HEK293T (cell line): ENCODE measurements around the gene MKRN2OS.

Experiments
- CTCF ChIA-PET: fragments of 350-600 bp; formaldehyde crosslinking; extraction: SDS; loops from one replicate; lab custom pipeline; 2021; ENCODE audit warnings: antibody characterized with exemption, inconsistent platforms; lab: Yijun Ruan, JAX
- POLR2A ChIA-PET: fragments of 350-600 bp; formaldehyde crosslinking; extraction: SDS; loops from one replicate; lab custom pipeline; 2020; ENCODE audit warnings: antibody characterized with exemption, inconsistent platforms; lab: Yijun Ruan, JAX
- DNase-seq: peaks from one replicate; pipeline ENCODE4 v3.0.0; 2012; ENCODE audit warnings: mixed read lengths; ENCODE audit errors: extremely low spot score
- ARNT ChIP-seq: fragments of 450-650 bp; IDR thresholded peaks from 2 replicates; pipeline ENCODE4 v1.6.1; 2017; ENCODE audit warnings: mild to moderate bottlenecking
- BHLHE40 ChIP-seq: fragments of 450-650 bp; IDR thresholded peaks from 2 replicates; pipeline ENCODE4 v1.6.1; 2016; ENCODE audit warnings: mild to moderate bottlenecking, moderate library complexity, borderline replicate concordance
- CTBP1 ChIP-seq: fragments of 450-650 bp; IDR thresholded peaks from 2 replicates; pipeline ENCODE4 v1.6.1; 2016; ENCODE audit warnings: borderline replicate concordance
- ELF4 ChIP-seq: fragments of 450-650 bp; IDR thresholded peaks from 2 replicates; pipeline ENCODE4 v1.6.1; 2017; ENCODE audit warnings: antibody characterized with exemption
- FOXA1 ChIP-seq: fragments of 450-650 bp; IDR thresholded peaks from 2 replicates; pipeline ENCODE4 v1.6.1; 2016; ENCODE audit warnings: mild to moderate bottlenecking
- FOXK2 ChIP-seq: fragments of 450-650 bp; IDR thresholded peaks from 2 replicates; pipeline ENCODE4 v1.6.1; 2016; ENCODE audit warnings: mild to moderate bottlenecking
- FOXM1 ChIP-seq: fragments of 450-650 bp; IDR thresholded peaks from 2 replicates; pipeline ENCODE4 v1.6.1; 2017; ENCODE audit warnings: mild to moderate bottlenecking, borderline replicate concordance
- HDGF ChIP-seq: fragments of 450-650 bp; IDR thresholded peaks from 2 replicates; pipeline ENCODE4 v1.6.1; 2017; ENCODE audit warnings: antibody characterized with exemption, borderline replicate concordance
- L3MBTL2 ChIP-seq: fragments of 450-650 bp; conservative IDR thresholded peaks from 2 replicates; pipeline ENCODE4 v1.6.1; 2016; ENCODE audit warnings: mild to moderate bottlenecking
- LEF1 ChIP-seq: fragments of 450-650 bp; IDR thresholded peaks from 2 replicates; pipeline ENCODE4 v1.6.1; 2017; ENCODE audit warnings: mild to moderate bottlenecking, borderline replicate concordance
- NFRKB ChIP-seq: fragments of 450-650 bp; IDR thresholded peaks from 2 replicates; pipeline ENCODE4 v1.6.1; 2016; ENCODE audit warnings: mild to moderate bottlenecking, moderate library complexity
- SP1 ChIP-seq: fragments of 450-650 bp; IDR thresholded peaks from 2 replicates; pipeline ENCODE4 v1.6.1; 2017
- SUZ12 ChIP-seq: fragments of 450-650 bp; IDR thresholded peaks from 2 replicates; pipeline ENCODE4 v1.6.1; 2016; ENCODE audit warnings: mild to moderate bottlenecking
- TARDBP ChIP-seq: fragments of 450-650 bp; IDR thresholded peaks from 2 replicates; pipeline ENCODE4 v1.6.1; 2016
- ZNF384 ChIP-seq: fragments of 450-650 bp; IDR thresholded peaks from 2 replicates; pipeline ENCODE4 v1.6.1; 2016
- TF ChIP-seq, protein P1 (sequence below): fragments of 450-650 bp; IDR thresholded peaks from 2 replicates; pipeline ENCODE4 v1.6.1; 2016

MKRN2OS gene, protein sequence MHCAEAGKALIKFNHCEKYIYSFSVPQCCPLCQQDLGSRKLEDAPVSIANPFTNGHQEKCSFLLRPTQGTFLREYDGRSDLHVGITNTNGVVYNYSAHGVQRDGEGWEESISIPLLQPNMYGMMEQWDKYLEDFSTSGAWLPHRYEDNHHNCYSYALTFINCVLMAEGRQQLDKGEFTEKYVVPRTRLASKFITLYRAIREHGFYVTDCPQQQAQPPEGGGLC

DNA sequence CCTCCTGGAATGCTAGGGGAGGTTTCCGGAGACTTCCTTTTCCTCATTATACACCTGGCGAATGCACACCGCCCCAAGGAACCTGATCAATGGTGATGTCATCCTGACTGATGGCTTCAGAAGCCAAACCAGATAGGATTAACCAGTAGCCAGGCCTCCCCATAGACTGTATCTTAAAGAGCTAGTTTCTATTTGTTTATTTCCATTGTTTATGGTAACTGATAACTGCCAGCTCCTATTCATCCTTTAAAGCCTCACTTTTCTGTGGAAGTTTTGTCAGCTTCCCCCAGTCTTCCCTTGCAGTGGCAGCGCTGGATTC, at the start of gene MKRN2OS:
TSS of gene MKRN2OS (minus strand) at position 27 of the 319 bp plus-strand sequence. CDS start 35 bp downstream, outside the sequence.
- TF ChIP-seq FOXA1 = no peak
- no peak for TF ChIP-seq FOXK2
- TF ChIP-seq HDGF = no peak
- TF ChIP-seq, protein P1, sequence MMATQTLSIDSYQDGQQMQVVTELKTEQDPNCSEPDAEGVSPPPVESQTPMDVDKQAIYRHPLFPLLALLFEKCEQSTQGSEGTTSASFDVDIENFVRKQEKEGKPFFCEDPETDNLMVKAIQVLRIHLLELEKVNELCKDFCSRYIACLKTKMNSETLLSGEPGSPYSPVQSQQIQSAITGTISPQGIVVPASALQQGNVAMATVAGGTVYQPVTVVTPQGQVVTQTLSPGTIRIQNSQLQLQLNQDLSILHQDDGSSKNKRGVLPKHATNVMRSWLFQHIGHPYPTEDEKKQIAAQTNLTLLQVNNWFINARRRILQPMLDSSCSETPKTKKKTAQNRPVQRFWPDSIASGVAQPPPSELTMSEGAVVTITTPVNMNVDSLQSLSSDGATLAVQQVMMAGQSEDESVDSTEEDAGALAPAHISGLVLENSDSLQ = peak; percentile 56
- no peak for TF ChIP-seq SUZ12
- TF ChIP-seq CTBP1 = no peak
- TF ChIP-seq ELF4 = no peak
- no peak for TF ChIP-seq FOXM1
- no peak for TF ChIP-seq TARDBP
- ChIA-PET POLR2A (interaction anchor here (2.0 kb wide), 1 partner anchor 8 kb away, joined by 8 read pairs; no protein-coding TSS in a partner anchor), CTCF (interaction anchor here (1.1 kb wide), 2 partner anchors 9 to 13 kb away, joined by 4 to 6 read pairs; no protein-coding TSS in a partner anchor)
- DNase-seq = no peak

DNA sequence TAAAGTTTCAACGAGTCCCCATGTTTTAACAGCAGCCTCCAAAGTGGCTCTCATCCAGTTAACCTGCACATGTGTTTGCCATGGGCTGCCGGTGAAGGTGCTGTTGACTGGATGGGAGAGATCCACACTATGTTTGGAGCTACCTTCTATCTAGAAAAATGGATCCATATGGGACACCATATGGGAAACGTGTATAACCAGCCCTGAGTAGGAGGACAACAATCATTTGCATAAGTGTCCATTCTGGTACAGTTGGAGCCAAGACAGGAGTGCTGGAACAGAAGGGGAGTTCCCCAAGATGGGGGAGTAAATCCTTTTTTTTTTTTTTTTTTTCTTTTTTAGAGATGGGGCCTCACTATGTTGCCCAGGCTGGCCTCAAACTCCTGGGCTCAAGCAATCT, 48.2 kb upstream of the MKRN2OS start:
- DNase-seq = no peak
- CTCF ChIA-PET = no interaction called here

DNA sequence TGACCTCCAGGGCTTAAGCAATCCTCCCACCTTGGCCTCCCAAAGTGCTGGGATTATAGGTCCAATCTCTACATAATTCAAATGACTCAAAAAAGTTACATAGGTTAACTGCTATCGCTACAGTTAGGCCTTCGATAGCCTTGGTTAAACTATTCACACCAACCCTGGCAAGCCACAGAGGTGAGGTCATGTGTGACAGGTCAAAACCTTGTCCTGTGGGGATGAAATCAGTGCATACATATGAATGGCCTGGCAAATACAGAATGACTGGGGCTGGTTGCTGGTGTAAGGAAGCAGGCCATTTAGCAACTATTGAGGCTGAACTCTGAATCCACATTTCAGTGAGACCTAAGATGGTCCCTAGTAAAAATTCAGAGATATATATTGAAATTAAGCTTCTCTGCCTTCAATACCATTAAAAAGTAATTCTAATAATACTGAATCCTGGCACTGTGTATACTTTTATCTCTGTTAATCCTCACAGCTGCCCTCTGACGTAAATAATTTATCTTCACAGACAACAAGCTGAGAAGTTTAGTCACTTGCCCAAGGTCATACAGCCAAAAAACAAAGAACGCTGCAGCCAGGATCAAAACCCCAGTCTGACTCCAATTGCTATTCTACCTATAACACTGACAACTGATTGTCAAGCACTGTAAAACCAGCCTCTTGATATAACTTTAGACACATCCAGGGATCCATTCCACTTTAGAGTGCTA, 46.9 kb upstream of the MKRN2OS start:
- POLR2A ChIA-PET = no interaction called here
- CTCF ChIA-PET = no interaction called here
- TF ChIP-seq, protein P1 = no peak
- TF ChIP-seq FOXM1 = no peak
- TF ChIP-seq L3MBTL2 = no peak
- TF ChIP-seq ELF4 = no peak
- TF ChIP-seq HDGF = no peak
- TF ChIP-seq TARDBP = no peak
- TF ChIP-seq NFRKB = no peak
- no peak for TF ChIP-seq ARNT
- no peak for TF ChIP-seq FOXA1
- TF ChIP-seq SUZ12 = no peak
- no peak for DNase-seq

More for the DNA sequence above, 48.2 kb upstream of the MKRN2OS start:
- POLR2A ChIA-PET = no interaction called here
- TF ChIP-seq NFRKB (no peak), SP1 (no peak), L3MBTL2 (no peak), FOXM1 (no peak), BHLHE40 (no peak), ELF4 (no peak), FOXA1 (no peak)

DNA sequence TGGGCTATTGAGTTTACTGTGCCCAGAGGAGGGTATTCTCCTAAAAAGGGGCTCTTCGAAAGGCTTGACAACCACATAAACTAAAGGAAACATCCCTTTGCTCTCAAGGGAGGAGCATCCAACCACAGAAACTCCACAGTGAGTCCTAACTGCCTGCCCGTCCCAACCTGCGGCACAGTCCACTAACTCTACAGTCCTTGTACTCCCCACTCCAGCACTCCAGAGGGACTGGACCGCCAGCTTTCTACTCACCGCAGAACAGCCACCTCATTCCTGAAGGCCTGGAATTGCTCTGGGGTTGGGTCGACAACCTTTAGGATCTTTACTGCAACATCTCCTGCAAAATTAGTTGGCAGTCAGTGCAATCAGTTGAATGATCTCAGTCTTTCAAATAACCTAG, 46.2 kb upstream of the MKRN2OS start:
- DNase-seq = no peak
- TF ChIP-seq ZNF384 (no peak), FOXM1 (no peak), FOXK2 (no peak), SP1 (no peak)
- CTCF ChIA-PET = no interaction called here
- POLR2A ChIA-PET = no interaction called here

DNA sequence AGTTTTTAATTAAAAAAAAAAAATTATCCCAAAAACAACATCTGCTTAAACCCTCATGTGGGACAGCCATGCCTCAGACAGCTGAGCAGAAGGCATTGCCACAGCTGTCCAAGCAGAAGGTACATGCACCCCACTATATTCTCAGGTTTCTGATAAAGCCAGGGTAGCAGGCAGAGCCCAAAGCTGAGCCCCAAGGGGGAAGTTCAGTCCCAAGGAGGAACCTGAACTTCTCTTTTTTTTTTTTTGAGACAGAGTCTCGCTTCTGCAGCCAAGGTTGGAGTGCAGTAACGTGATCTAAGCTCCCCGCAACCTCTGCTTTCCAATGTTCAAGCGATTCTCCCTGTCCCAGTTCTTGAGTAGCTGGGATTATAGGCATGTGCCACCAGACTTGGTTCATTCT, 44.8 kb upstream of the MKRN2OS start:
- ChIA-PET CTCF (no interaction called here), POLR2A (no interaction called here)
- no peak for DNase-seq
- TF ChIP-seq ZNF384 (no peak), CTBP1 (no peak), ARNT (no peak)
- TF ChIP-seq, protein P1 = no peak

DNA sequence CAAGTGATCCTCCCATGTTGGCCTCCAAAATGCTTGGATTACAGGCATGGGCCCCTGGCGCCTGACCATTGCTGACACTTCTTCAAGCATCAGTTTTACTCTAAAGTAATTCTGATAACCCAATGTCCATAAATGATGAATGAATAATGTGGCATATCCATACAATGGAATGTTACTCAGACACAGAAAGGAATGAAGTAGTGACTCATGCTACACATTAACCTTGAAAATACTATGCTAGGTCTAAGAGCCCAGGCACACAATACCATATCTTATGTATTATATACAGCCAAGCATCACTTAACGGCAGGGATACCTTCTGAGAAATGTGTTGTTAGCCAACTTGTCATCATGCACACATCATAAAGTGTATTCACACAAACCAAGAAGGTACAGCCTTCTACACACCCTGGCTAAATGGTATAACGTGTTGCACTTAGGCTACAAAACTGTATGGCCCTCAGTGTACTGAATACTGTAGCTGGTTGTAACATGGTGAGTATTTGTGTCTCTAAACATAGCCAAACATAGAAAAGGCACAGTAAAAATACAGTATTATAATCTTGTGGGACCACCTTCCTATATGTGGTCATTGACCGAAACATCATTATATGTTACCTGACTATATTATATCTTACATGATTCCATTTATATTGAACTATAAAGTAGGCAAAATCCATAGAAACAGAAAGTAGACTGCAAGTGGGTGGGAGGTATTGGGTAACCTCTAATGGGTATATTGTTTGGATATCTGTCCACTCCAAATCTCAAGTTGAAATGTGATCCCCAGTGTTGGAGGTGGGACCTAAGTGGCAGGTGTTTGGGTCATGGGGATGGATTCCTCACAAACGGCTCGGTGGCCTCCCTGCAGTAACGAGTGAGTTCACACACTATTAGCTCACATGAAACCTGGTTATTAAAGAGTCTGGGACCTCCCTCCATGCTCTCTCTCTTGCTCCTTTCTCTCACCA, 43.0 kb upstream of the MKRN2OS start:
- CTCF ChIA-PET = no interaction called here
- DNase-seq = no peak
- POLR2A ChIA-PET = no interaction called here

More for the DNA sequence above, 43.0 kb upstream of the MKRN2OS start:
- TF ChIP-seq FOXM1 (no peak), ELF4 (no peak), FOXK2 (no peak), BHLHE40 (no peak), HDGF (no peak), SUZ12 (no peak), L3MBTL2 (no peak), CTBP1 (no peak), TARDBP (no peak), ZNF384 (no peak), LEF1 (no peak), SP1 (no peak), NFRKB (no peak), FOXA1 (no peak), ARNT (no peak)
- TF ChIP-seq, protein P1 = no peak
